MG63 (cell line): ENCODE data around the gene PRR14L. TPM values are rescaled to one million over a fixed set of nuclear protein-coding genes. Genes with fewer than 3 reads are reported as not detected.
A peak's percentile ranks its signal among the peaks of the same experiment; 100 is the strongest.
"Not testable (repeated sequence)": the region's sequence is repeated elsewhere in the genome, so short reads cannot be mapped to it uniquely, and the experiment has no call there.

Experiments used
- DNase-seq: peaks from one replicate; pipeline ENCODE4 v3.0.0-alpha.2; 2020
- H3K27me3 ChIP-seq: fragments of 250-450 bp; sonication (Bioruptor Pico); 2 replicates; pipeline ENCODE4 v1.5.1; 2020; ENCODE audit warnings: mild to moderate bottlenecking, moderate library complexity
- H3K36me3 ChIP-seq: fragments of 250-450 bp; sonication (Bioruptor Pico); 2 replicates; pipeline ENCODE4 v1.5.1; 2020; ENCODE audit warnings: mild to moderate bottlenecking, moderate library complexity
- H3K4me3 ChIP-seq: fragments of 250-450 bp; sonication (Bioruptor Pico); 2 replicates; pipeline ENCODE4 v1.5.1; 2020; ENCODE audit warnings: mild to moderate bottlenecking, moderate library complexity
- H3K9me3 ChIP-seq: fragments of 250-450 bp; sonication (Bioruptor Pico); 2 replicates; pipeline ENCODE4 v1.5.1; 2020; ENCODE audit warnings: mild to moderate bottlenecking, moderate library complexity
- total RNA-seq: library from RNA; depleted of rRNA; stranded (reverse); fragments of >200 nt; shearing (Covaris generic); gene quantifications from 2 replicates; pipeline ENCODE4 v1.2.3, GENCODE V29; 2014; ENCODE audit warnings: low replicate concordance

Gene PRR14L
- total RNA-seq, 1 experiment from 2014 or later: 3.5 TPM

DNA sequence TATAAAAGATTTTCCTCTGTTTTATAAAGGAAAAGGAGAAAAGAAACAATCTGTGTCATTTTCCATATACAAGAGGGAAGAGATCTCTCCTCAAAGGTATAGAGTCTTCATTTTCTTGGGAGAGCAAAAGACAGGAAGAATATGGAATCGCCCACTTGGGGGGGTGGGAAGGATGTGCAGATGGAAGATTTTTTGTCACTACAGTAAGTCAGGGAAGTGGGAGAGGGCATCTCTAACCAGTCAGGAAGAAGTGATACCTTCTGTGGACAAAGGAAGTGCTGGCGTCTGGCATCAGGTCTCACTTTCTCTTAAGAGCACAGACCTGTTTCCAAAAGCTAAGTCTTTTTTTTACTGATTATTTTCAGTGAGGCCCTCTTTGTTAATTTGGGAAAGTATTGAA is 1.4 kb downstream of the PRR14L start:
- DNase-seq: no peak
- H3K9me3 ChIP-seq: no peaks in the 10 kb centered on the region
- peak overlapping the region; percentile 97 for H3K4me3 ChIP-seq
- H3K27me3 ChIP-seq: no peaks in the 10 kb centered on the region
- H3K36me3 ChIP-seq: peaks cover 24% of the 10 kb centered on the region

DNA sequence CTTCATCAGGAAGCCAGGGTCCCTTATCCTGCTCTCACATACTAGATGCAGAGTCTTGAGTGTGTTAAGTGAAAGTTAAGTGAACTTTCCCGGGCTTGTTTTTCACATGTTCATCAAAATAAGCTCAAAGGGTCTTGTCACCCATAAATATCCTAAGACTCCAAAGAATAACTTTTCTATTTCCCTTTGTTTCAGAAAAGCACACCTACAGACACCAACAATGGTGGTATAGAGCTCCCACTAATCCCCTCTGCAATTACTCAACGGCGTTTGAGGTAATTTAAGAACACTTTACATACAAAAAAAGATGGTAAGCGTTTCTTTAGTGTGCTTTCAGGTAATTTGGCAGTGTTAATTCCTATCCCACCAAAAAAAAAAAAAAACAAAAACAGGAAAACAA is 2.5 kb downstream of the PRR14L start:
- Histone ChIP-seq H3K27me3 (no peaks in the 10 kb centered on the region), H3K36me3 (peaks cover 28% of the 10 kb centered on the region), H3K9me3 (no peaks in the 10 kb centered on the region), H3K4me3 (no peak overlapping the region)
- DNase-seq: no peak

DNA sequence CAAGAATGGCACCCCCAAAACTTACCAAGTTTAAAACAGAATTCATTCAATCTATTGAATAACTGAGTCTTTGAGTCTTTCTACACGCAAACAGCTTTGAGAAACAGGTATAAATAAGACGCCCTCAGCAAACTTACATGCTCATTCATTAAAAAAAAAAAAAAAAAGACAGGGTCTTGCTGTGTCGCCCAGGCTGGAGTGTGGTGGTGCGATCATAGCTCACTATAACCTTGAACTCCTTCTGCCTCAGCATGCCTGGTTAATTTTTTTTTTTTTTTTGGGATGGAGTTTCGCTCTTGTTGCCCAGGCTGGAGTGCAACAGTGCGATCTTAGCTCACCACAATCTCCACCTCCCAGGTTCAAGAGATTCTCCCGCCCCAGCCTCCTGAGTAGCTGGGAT is 6.1 kb downstream of the PRR14L start:
- no peak overlapping the region for H3K4me3 ChIP-seq
- no peaks in the 10 kb centered on the region for H3K9me3 ChIP-seq
- no peak for DNase-seq
- H3K36me3 ChIP-seq: peaks cover 48% of the 10 kb centered on the region
- no peaks in the 10 kb centered on the region for H3K27me3 ChIP-seq

DNA sequence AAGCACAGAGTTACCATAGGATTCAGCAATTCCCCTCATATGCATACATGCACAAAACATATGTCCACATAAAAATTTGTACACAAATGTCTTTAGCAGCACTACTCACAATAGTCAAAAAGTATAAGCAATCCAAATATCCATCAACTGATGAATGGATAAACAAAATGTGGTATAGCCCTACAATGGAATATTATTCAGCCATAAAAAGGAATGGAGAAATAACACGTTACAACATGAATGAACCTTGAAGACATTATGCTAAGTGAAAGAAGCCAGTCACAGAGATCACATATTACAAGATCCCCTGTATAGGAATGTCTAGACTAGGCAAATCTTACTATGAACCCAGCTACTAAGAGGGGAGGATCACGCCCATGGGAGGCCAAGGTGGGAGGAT is 7.2 kb downstream of the PRR14L start:
- Histone ChIP-seq H3K9me3 (no peaks in the 10 kb centered on the region), H3K36me3 (peaks cover 49% of the 10 kb centered on the region), H3K27me3 (no peaks in the 10 kb centered on the region), H3K4me3 (no peak overlapping the region)
- DNase-seq: no peak

DNA sequence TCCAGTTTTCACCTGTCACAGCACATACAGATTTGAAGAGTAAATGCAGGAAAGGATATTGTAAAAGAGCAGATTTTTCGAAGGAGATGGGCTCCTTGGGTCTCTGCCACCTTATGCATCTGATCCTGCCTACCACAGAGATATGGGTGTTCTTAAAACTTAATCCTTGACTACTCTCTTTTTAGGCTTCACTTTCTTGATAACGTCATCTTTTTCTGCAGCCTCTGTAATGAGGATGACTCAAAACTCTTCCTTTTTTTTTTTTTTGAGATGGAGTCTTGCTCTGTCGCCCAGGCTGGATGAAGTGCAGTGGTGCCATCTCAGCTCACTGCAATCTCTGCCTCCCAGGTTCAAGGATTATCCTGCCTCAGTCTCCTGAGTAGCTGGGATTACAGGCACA is 7.8 kb downstream of the PRR14L start:
- Histone ChIP-seq H3K27me3 (no peaks in the 10 kb centered on the region), H3K9me3 (no peaks in the 10 kb centered on the region), H3K36me3 (peaks cover 45% of the 10 kb centered on the region), H3K4me3 (no peak overlapping the region)
- DNase-seq: no peak

DNA sequence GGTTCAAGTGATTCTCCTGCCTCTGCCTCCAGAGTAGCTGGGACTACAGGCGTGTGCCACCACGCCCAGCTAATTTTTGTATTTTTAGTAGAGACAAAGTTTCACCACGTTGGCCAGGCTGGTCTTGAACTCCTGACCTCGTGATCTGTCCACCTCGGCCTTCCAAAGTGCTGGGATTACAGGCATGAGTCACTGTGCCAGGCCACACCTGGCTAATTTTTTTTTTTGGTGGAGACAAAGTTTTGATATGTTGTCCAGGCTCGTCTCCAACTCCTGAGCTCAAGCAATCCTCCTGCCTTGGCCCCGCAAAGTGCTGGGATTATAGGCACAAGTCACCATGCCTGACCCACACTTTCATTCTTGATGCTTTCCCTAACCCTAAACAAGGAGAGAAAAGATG is 9.6 kb downstream of the PRR14L start:
- DNase-seq, H3K4me3 ChIP-seq, H3K27me3 ChIP-seq, H3K9me3 ChIP-seq: not testable (repeated sequence)
- peaks cover 41% of the 10 kb centered on the region for H3K36me3 ChIP-seq

DNA sequence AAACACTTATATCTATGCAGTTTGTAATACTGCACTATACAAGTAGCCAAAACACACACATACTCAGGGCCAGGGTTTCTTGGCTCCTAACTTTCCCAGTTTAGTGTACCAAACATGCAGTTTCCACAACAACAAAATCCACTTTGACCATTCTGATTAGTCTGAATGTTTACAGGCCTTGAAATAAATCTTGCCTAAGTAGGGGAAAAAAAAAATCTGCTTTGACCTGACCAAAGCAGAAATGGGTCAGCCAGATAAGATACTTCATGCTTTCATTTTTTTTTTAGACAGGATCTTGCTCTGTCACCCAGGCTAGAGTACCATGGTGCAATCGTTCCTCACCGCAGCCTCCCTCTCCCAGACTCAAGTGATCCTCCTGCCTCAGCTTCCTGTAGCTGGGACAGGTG is 10.1 kb downstream of the PRR14L start:
- Histone ChIP-seq H3K4me3 (no peak overlapping the region), H3K27me3 (no peaks in the 10 kb centered on the region), H3K9me3 (no peaks in the 10 kb centered on the region), H3K36me3 (peaks cover 46% of the 10 kb centered on the region)
- DNase-seq: no peak

DNA sequence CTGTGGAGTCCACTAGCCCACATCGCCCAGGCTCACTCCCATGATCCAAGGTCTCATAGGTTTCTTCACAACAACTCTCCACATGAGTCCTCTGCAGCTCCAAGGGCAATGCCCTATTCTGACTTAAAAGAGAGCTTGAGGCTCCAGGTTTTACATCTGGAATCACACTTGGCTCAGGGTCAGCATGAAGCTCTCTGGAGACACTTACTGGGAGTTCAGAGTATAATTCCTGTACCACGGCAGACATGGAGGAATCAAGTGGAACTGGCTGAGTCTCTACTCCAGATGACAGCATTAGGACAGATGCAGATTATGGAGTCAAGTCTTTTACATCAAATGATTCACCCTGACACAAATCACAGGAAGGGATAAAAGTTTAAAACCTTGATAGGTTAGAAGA is 11.4 kb downstream of the PRR14L start:
- H3K27me3 ChIP-seq: no peaks in the 10 kb centered on the region
- H3K4me3 ChIP-seq: no peak overlapping the region
- DNase-seq: no peak
- peaks cover 56% of the 10 kb centered on the region for H3K36me3 ChIP-seq
- no peaks in the 10 kb centered on the region for H3K9me3 ChIP-seq

DNA sequence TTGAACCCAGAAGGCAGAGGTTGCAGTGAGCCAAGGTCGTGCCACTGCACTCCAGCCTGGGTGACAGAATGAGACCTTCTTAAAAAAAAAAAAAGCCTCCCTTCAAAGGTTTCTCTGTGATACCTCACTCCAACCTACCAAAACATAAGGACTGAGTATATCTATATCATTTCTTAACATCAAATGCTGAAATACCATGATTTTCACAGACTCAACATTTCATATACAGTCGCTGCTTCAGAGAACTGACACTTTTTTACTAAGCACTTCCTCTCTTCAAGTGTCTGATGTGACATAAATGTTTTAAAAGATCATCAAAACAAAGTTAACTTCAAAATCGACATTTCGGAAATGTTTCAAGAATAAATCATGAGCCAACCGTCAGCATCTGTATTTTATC is 12.0 kb downstream of the PRR14L start:
- peaks cover 58% of the 10 kb centered on the region for H3K36me3 ChIP-seq
- no peaks in the 10 kb centered on the region for H3K9me3 ChIP-seq
- H3K4me3 ChIP-seq: no peak overlapping the region
- DNase-seq: no peak
- H3K27me3 ChIP-seq: no peaks in the 10 kb centered on the region

DNA sequence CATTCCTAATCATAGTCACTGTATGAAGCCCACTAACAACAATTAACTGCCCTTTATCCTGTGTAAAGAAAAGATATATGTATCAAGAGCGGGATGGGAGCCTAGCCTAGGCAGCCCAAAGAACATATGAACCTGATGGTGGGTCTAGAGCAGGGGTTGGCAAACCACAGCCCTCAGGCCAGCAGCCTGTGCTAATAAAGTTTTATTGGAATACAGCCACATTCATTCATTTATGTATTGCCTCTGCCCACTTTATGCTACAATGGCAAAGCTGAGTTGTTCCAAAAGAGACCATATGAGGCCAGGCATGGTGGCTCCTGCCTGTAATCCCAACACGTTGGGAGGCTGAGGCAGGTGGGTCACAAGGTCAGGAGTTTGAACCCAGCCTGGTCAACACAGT is 13.5 kb downstream of the PRR14L start:
- Histone ChIP-seq H3K36me3 (peaks cover 58% of the 10 kb centered on the region), H3K27me3 (no peaks in the 10 kb centered on the region), H3K4me3 (no peak overlapping the region), H3K9me3 (no peaks in the 10 kb centered on the region)
- DNase-seq: no peak

DNA sequence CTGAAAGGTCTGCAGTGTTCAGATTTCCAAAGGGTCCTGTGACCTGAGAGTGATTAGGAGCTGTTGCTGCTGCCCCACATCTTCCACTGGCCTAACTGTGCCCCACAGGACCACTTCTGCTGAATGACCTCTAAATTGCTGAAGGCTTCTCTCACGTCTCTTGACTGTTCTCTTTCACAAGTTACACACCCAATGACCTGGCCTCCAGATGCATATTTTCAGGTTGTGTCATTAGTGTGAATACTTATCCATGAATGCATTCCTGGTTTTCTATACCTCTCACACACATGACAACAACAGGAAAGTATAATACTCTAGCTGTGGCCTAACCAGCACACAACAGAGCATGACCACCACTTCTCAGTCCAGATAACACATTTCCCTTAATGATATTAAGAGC is 15.4 kb downstream of the PRR14L start:
- peak; percentile 15 for DNase-seq
- Histone ChIP-seq H3K36me3 (peaks cover 43% of the 10 kb centered on the region), H3K4me3 (no peak overlapping the region), H3K9me3 (no peaks in the 10 kb centered on the region), H3K27me3 (no peaks in the 10 kb centered on the region)

DNA sequence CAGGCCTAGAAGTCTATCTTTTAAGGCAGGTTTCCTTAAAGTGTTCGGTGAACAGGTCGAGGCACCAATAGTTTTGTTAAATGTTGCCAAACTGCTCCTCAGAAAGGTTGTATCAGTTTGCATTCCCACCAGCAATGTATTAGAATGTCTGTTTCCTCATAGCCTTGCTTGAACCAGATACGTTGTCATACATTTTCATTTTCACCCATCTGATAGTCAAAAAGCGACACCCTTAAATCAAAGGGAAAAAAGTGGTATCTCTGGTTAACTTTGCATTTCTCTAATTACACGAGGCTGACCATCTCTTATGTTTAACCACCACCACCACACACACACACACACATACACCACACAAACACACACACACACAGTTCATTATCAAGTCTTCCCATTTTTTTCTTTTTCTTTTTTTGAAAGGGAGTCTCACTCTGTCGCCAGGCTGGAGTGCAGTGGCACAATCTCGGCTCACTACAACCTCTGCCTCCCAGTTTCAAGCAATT is 16.3 kb downstream of the PRR14L start:
- no peak overlapping the region for H3K4me3 ChIP-seq
- H3K36me3 ChIP-seq: peaks cover 37% of the 10 kb centered on the region
- DNase-seq: no peak
- H3K9me3 ChIP-seq: no peaks in the 10 kb centered on the region
- H3K27me3 ChIP-seq: no peaks in the 10 kb centered on the region

DNA sequence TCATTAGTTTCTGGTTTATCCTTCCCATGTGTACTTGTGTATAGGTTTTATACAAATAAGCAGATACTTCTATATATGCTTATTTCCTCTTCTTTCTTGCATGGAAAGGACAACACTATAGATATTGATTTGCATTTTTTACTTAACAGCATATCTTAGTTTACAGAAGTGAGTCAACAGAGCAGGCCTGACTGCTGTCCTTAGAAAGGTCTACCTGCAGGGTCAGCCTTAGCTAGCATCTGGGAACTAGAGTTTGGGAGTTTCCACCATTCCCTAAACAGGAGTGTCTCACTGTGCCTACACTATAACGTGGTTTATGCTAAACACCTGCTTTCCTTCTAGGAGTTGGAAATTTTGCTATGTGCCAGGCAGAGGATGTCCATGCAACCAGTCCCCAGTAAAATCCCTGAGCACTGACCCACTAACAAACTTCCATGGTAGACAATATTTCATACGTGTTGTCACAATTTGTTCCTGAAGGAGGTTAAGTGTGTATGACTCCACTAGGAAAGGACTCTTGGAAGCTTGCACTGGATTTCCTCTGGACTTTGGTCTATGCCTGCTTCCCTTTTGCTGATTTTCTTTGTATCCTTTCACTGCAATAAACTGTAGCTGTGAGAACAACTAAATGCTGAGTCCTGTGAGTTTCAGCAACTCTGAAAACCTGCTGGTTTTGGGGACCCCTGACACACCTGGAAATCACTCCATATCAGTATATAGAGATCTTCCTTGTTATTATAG is 17.7 kb downstream of the PRR14L start:
- Histone ChIP-seq H3K4me3 (no peak overlapping the region), H3K36me3 (peaks cover 35% of the 10 kb centered on the region), H3K27me3 (no peaks in the 10 kb centered on the region), H3K9me3 (no peaks in the 10 kb centered on the region)
- no peak for DNase-seq

DNA sequence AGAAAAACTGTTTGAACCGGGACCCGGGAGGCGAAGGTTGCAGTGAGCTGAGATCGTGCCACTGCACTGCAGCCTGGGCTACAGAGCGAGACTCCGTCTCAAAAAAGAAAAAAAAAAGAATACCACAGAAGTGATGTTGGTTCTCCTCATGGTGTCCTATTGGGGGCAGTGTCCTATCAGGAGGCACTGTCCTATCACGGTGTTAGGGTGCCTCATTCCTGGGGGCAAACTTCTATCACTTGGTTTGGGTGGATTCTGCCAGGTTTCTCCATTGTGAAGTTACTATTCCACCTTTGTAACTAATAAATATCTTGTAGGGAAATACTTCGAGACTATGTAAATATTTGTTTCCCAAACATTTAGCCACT is 19.6 kb downstream of the PRR14L start:
- no peak for DNase-seq
- Histone ChIP-seq H3K27me3 (no peaks in the 10 kb centered on the region), H3K36me3 (peaks cover 40% of the 10 kb centered on the region), H3K9me3 (no peaks in the 10 kb centered on the region), H3K4me3 (no peak overlapping the region)

DNA sequence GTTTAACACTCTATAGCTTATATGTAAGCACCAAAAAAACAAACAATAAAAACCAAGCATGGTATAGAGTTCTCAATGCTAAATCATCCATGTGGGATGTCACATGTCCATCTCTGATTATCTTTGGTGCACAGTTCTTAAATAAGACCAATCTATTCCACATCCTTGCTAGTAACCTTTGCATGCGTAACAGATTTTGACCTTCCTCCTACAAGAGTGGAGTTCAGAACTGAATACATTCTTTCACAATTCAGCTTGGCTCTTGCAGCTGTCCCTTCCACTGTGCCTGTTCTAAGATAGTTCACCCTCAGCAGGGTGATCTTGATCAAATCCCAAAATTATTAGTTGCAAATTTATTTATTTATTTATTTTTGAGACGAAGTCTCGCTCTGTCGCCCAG is 21.1 kb downstream of the PRR14L start:
- no peaks in the 10 kb centered on the region for H3K9me3 ChIP-seq
- no peak for DNase-seq
- H3K4me3 ChIP-seq: no peak overlapping the region
- H3K27me3 ChIP-seq: no peaks in the 10 kb centered on the region
- H3K36me3 ChIP-seq: peaks cover 33% of the 10 kb centered on the region

DNA sequence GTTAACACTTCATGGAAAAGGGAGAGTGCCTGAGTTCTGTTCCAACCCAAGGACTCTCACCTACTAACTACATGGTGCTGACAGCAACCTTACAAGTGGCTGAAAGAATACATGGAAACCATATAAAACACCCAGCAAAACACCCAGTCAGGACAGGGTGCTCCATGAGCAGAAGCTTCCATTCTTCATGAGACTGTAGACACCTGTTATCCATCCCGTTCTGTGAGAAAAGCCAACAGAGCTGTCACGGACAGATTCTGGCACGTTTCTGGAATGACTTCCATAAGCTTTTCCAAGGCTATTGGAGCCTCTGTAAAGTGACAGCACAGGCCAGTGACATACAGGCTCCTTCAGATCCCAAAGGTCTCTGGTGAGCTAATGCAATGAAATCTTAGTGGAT is 23.2 kb downstream of the PRR14L start:
- DNase-seq: no peak
- H3K4me3 ChIP-seq: no peak overlapping the region
- no peaks in the 10 kb centered on the region for H3K27me3 ChIP-seq

DNA sequence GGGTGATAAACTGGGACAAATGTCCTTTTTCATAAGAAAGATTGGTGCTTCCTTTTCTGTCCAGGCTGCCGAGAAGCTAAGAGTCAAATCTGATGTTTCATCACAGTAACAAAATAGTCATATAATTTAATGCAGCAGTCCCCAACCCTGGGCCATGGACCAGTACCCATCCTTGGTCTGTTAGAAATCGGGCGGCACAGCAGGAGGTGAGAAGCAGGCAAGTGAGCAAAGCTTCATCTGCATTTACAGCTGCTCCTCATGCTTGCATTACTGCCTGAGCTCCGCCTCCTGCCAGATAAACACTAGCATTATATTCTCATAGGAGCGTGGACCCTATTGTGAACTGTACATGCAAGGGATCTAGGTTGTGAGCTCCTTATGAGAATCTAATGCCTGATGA is 26.2 kb downstream of the PRR14L start:
- DNase-seq: no peak
- no peaks in the 10 kb centered on the region for H3K9me3 ChIP-seq

More for the DNA sequence above, 23.2 kb downstream of the PRR14L start:
- H3K9me3 ChIP-seq: no peaks in the 10 kb centered on the region
- peaks cover 24% of the 10 kb centered on the region for H3K36me3 ChIP-seq

DNA sequence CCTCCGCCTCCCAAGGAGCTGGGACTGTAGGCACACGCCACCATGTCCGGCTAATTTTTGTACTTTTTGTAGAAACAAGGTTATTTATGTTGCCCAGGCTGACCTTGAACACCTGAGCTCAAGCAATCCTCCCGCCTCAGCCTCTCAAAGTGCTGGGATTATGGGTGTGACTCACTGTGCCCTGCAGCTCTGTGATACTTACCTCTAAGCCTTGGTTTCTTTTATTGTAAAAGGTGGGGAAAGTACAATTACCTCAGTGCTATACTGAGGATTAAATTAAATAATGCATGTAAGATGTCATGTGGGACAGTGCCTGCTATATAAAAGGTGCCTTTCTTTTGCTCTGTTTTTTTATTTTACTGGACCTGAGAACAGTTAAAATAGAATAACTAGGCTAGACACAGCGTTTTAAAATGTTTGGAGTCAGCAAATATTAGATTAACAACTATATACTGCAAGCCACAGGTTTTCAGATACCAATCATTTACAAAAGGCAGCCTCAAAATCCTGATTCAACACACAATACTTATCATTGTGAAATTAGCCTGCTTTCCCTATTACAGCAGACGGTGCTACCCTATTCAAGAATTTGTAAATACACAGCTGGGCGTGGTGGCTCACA is 30.0 kb downstream of the PRR14L start:
- H3K9me3 ChIP-seq: no peaks in the 10 kb centered on the region
- H3K27me3 ChIP-seq: no peaks in the 10 kb centered on the region
- H3K4me3 ChIP-seq: no peak overlapping the region
- H3K36me3 ChIP-seq: peaks cover 49% of the 10 kb centered on the region
- no peak for DNase-seq

More for the DNA sequence above, 26.2 kb downstream of the PRR14L start:
- H3K36me3 ChIP-seq: peaks cover 42% of the 10 kb centered on the region
- H3K4me3 ChIP-seq: no peak overlapping the region
- H3K27me3 ChIP-seq: no peaks in the 10 kb centered on the region
